ENCODE results near the gene GRPEL2.
"Not testable (repeated sequence)": the region's sequence is repeated elsewhere in the genome, so short reads cannot be mapped to it uniquely, and the experiment has no call there.

GRPEL2 gene

DNA sequence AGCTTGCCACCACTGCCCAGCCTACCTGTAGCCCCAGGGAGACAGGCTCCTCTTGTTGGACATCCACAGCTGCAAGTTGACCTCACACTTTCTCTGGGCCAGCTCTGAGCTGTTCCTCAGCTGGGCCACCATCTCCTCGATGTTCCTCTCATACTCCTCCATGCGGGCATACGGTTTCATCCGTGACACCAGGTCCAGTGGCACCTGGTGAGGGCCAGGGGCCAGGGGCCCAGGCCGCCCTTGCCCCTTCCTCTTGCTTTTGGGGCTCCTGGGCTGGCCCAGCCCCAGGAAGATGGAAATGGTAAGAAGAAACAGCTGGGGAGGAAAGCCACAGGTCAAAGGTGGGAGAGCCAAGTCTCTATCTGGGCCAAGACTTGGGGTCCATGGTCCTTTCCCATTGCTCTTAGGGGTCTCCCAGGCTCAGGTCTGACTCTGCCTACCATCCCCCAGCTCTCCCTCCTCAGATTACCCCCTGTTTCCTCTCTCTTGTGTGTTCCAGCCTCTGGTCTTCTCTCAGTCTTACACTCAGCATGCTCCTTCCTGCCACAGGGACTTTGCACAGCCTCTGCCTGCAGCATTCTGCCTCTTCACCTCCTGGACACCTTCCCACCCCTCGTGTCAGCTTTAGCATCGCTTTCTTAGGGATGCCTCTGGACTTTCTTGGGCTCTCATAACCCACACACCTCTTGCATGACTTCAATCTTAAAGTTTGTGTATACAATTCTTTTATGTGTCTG is 31.6 kb downstream of the GRPEL2 start:
- no peak for DNase-seq (ENCODE audit: low read depth)

DNA sequence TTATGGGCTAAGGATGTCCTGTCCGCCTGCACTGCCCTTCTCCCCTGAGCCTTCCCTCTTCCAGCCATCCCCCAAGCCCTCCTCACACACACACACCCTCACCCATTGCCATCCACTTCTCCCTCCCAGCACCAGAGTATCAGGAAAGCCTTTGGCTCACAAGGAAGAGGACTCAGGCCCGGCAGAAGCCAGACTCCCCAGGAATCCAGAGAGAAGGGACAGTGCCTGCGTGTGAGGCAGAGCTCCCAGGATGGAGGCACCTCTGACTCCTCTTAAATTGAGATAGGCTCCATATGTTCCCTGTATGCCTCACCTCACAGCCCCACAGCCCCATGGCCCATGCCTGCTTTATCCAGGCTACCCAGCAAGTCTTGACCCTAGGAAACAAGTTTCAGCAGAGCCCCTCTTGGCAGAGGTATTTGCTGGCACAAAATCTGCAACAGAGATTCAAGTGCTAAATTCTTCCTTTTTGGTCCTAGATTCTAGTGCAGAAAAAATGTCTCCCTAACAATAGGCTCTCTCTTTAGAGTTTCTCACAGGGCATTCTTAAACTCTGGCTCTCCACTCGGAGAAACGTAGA is 33.0 kb downstream of the GRPEL2 start:
- DNase-seq (ENCODE audit: low read depth): no peak

DNA sequence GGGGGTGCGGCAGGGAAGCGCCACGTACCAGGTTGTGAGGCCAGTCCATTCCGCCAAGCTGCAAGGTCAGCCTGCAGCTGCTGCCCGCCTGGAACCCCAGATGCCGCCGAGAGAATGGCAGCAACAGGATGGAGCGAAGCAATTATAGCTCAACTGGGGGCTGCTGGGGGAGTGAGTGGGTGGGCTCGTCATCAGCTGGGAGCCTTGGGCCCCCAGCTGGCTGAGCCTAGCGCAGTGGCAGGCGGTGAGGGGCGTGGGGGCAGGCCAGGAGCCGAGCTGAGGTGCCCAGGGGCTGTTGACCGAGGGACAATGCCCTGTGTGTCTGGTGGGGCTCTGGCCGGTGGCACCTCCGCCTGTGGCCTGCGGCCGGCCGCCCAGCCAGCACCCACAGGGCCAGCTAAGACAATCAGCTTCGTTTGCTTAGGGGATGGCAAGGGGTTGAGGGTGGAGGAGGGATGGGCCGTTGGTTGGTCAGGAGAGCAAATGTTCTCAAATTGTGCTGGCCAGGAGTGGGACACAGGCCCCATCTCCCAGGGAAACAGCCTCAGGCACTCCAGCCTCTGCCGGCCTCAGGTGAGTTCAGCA is 34.0 kb downstream of the GRPEL2 start, which contains the start of gene IL17B:
Gene IL17B (minus strand): TSS at position 116 of the 585 bp plus-strand sequence. CDS start 67 bp downstream, at position 49.
- DNase-seq (ENCODE audit: low read depth): no peak

DNA sequence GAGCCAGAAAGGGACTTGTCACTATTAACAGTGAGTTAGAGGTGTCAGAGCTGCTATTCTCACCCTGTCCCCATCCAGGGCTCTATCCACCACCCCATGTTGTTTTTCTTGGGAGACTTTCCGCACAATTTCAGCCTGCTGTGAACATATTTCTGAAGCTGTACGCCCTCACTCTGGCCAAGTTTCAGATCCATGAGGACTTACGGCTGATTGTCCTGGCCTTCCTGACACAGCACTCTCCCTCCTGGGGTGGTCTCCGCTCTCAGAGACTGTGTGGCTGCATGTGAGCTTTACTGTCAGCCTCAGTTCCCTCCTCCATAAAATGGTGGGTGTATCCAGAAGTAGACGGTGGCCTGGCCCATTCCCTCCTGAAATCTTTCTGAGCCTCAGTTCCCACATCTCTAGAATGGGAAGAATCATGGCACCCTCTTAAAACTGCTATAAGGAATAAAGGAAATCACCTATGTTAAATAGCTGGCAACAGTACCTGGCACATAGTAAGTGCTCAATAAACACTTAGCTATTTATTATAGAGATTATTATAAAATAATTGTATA is 34.6 kb downstream of the GRPEL2 start:
- DNase-seq (ENCODE audit: low read depth): no peak

DNA sequence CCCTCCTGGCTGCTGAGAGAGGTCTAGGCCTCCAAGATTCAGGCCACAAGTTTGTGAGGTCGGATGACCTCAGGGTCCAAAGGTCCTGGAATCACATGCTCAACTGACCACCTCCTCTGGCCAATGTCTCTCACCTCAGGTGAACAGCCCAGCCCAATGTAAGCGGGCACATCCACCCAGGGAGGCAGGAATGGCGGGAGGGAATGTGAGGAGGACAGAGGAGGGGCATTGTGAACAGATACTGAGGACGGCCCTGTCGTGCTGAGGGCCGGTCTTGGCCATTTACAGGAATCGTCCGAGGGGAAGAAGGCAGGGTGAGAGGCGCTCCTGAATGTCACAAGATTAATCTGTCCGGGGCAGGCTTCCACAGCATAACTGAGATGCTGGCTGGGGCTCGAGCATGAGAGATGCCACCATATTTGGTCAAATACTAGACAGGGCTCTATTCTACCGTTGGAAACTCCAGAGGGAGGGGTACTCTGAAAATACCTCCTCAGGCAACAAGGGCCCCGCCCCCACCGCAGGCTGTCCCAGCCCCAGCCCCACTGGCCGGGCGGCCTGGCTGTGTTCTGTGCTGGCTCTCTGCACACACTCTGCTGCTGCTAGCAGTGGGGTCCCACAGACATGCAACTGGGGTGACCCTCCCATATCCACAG is 35.3 kb downstream of the GRPEL2 start:
- DNase-seq (ENCODE audit: low read depth): no peak

DNA sequence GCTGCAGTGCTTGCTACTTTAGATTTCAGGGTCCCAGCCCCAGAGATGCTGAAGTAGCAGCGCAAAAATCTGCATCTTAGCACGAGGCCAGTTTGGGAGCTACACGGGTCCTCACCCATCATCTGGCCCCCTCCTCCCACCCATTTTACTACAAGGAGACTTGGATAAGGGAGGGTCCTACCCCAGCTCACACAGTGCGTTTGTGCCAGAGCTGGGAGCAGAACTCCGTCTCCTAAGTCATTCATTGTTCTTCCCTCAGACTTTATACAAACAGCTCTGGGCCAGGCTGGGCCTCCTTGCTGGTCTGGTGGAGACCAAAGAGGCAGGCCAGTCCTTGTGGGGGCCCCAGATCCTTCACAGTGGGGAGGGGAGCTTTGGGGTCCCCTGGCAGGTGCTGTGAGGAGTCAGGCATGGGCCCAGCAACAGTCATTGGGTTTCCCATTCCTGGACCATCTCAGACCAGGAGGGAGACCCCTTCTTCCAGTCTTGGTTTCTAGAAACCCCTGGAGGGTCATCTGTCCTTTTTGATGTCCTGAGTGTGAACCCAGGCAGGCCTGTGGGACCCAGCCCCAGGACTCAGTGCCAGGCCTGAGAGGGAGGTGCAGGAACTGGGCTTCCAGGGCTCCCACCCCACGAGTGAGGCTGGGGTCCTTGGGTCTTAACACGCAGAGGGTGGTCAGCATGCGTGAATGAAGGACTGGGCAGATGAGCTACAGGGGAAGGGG is 36.1 kb downstream of the GRPEL2 start:
- no peak for DNase-seq (ENCODE audit: low read depth)

DNA sequence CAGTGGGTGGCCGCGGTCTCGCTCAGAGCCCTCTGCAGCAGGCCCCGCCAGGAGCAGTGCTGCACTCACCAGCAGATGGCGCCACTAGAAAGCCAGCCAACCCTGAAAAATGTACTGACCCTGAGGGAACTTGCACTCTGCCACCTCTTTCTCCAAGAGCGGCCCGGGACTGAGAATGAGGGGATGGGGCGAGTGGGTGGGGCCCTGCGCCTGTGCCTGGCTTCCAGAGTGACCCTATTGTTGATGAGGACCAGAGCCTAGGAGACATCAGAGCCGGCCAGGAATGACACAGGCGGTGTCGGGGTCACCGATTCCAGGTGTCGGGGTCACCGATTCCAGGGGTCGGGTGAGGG is 36.7 kb downstream of the GRPEL2 start:
- DNase-seq (ENCODE audit: low read depth): peak; percentile 38

DNA sequence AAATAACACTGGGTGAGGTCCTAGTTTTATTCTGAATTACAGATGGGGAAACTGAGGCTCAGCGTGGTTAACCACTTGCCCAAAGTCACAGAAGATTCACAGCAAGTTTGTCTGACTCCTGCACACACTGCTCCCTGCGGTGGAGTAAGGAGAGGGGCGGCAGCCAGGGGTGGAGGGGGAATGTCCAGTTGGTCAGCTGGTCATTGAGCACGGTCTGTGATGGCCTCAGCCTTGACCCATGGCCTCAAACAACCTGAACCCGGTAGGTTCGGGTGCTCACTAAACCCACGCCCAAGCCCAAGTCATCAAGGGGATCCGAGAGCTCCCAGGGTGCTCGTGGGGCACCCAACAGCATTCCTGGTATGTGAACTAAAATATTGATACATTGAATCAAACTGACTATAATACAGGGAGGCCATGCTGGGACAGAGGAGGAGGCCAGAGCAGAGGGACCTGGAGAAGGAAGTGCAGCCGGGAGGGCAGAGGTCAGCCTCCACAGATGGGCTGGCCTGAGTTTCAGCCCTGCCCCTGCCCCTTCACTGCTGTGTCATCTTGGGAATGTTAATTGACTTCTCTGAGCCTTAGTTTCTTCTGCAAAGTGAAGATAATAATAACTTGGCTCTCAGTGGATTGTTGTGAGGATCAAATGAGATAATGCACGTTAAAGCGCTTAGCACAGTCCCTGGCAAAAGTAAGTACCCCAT is 37.4 kb downstream of the GRPEL2 start:
- no peak for DNase-seq (ENCODE audit: low read depth)

DNA sequence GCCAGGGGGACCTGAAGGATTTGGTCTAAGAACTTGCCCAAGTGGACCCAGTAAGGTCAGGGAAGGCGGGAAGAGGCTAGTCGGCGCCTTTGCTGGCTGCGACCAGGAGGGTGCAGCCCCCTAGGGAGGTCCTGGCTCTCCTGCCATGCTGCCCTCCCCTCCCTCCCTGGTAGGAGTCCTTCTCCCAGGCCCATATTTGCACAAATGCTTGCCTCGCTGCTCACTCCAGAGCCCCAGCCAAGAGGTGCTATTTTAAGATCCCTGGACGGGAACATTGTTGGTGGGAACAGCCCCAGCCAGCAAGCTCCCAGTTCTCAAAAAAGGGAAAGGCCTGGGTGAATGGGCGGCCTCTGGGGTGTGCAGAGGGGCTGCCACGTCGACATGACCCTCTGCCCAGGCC is 38.1 kb downstream of the GRPEL2 start:
- no peak for DNase-seq (ENCODE audit: low read depth)

DNA sequence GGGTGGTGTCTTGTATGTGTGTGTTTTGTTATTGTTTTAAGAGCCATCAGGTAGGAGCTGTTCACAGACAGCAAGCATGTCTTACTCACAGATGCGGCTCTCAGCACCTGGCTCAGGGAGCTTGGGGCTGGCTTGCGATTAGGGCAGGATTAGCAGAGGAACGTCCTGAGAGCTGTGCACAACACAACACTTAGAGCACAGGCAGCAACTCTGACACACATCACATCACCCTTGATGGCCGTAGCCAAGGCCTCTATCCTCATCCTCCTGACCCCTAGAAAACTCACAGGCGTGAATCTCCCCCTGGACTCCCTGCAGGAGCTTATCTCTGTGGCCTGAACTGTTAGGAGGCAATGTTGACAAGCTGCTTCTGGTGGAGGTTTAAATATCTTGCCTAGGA is 40.9 kb downstream of the GRPEL2 start:
- no peak for DNase-seq (ENCODE audit: low read depth)

DNA sequence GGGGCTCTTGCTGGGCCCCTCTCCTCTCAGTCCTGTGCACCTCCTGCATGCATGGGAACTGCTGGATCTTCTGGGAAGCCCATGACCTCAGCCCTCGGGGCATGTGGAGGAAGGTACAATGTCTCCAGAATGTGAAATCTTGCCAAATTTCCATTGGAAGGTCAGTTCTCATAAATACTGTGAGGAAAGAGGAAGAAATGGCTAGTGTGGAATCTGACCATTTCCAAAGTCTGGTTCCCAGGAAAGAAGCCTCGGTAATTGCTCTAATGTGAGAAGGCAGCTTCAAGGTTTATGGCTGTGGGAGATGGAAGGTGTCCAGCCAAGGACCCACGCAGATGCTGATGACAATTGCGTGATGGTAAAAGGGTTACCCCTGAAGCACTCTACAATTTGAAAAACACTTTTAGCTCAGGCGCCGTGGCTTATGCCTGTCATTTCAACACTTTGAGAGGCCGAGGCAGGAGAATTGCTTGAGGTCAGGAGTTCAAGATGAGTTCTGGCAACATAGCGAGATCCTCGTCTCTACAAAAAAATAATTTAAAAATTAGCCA is 41.9 kb downstream of the GRPEL2 start:
- no peak for DNase-seq (ENCODE audit: low read depth)

DNA sequence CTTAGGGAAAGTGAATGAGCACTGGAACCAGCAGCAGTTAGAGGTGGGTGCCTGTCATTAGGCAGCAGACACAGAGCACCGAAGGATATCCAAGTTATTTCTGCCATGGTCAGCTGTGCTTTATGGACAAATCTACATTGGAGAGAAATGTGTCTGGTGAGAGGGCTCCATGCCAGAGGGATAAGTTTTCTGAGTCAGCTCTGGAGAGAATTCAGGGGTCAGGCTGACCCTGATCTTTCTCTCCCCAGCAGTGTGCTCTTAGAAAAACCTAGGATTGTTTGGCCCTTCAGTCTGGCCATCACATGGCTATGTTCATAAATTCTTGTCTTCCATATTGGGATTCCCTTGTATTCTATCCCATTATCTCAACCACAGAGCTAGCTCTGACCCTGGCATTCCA is 42.7 kb downstream of the GRPEL2 start:
- DNase-seq (ENCODE audit: low read depth): no peak

DNA sequence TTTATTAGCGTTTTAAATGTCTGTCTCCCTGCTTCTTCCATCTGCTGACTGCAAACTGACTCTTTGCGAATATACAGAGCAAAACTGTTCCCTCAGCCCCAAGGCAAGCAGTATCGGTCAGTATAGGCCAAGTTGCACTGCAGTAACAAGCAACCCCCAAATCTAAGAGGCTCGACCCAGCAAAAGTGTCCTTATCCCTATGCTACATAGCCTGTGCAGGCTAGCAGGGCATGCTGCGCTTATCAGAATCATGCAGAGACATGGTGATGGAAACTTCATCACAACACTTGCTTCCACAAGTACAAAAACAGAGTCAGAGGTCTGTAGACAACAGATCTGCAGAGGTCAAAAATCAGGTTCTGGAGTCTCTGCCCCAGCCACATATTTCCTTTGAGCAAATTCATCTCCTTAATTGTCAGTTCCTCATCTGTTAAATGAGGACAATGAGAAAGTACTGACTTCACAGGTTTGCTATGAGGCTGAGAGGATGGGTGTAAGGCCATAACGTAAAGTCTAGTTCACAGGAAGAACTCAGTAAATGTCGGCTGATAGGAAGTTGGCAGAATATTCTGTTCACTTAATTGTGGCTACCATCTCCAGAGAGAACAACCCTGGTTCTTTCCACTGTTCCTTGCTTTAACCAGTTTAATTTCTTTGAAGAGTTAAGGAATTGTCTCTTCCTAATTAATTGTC is 43.3 kb downstream of the GRPEL2 start:
- DNase-seq (ENCODE audit: low read depth): no peak

DNA sequence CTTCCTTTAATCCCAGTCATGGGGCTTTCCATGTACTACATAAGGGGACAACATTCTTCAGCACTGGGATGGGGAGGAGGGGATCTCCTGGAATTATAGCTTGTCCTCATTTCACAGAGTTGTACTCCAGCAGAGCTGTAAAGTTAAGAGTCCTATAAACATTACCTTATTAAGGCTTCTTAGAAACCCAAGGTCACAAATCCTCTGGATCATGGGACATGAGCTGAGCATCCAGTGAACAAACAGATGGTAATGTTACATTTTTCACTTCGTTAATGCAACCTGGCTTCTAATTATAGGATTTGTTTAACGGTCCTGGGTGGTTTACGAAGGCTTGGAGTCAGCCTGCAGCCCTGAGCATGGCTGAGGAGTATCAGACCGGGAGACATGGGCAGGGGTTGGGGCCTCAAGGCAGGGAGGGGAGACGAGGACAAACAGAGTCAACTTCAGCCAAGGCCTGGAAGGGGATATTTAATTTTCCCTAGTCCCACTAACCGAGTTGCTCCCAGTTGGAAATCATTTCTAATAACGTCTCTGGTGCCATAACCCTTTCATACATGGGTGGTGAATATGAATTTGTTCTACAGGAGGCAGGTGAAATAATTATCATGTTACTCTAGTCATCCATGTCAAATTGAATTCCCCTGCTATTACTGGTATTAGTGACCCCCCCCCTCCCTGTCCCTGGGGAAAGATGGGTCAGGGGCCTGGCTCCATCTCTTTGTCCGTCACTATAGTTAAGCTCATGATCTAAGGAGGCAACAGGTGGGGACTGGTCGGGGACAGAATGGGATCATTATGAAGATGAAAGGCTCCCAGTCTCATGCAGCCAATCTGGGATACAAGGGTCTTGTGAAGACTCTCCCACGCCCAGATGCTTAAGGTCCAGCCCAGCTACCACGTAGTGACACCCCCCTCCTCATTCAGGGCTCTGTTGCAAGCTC is 44.5 kb downstream of the GRPEL2 start:
- no peak for DNase-seq (ENCODE audit: low read depth)

DNA sequence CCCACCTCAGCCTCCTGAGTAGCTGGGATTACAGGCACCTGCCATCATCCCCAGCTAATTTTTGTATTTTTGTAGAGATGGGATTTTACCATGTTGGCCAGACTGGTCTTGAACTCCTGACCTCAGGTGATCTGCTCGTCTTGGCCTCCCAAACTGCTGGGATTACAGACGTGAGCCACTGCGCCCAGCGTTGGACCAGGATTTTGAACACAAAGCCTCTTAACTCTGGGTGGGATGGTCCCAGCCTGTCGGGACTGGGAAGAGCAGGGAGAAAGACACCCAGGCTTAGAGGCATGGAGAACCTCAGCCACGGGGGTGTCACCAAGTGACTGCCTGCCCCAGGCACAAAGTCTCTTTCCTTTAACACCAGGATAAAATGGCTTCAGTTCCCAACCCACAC is 45.8 kb downstream of the GRPEL2 start:
- DNase-seq (ENCODE audit: low read depth): not testable (repeated sequence)

DNA sequence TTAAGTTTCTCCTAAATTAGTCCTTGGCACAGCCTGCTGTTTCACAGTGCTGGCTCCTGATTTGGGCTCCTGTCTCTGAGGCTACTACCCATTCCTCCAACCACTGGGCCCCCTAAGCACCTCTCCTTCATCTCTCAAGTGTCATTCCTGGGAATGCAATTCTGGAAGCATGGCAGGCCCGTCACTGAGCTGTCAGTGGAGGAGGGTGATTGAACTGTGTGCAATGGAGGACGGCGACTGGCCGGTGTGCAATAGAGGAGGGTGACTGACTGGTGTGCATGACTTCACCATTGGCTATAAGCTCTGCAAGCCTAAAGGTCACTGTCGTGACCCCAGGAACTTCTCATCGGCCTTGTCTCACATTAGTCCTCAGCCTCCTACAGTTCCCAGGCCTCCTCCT is 46.2 kb downstream of the GRPEL2 start:
- no peak for DNase-seq (ENCODE audit: low read depth)

DNA sequence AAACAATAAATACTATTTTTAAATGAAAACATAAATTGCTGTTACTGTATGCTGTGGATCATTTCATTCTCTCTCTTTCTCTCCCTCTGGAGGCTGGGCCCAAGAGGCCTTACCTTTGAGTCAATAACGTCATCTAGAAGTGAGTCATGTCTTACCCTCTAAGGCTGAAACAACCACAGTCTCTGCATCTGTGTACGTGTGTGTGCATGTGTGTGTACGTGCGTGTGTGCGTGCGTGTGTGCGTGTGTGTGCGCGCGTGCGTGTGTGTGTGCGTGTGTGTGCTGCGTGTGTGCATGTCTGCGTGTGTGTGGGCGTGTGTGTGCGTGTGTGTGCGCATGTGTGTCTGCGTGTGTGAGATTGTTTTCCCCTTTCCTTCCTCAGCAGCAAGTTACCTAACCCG is 47.4 kb downstream of the GRPEL2 start:
- DNase-seq (ENCODE audit: low read depth): no peak

DNA sequence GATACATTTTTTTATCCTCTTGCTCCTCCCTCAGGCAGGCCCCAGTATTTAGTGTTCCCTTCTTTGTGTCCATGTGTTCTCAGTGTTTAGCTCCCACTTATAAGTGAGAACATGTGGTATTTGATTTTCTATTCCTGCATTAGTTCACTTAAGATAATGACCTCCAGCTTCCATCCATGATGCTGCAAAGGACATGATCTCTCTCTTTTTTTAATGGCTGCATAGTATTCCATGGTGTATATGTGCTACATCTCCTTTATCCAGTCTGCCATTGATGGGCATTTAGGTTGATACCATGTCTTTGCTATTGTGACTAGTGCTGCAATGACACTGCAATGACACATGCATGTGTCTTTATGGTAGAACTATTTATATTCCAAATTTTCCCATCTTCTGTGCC is 49.7 kb downstream of the GRPEL2 start:
- DNase-seq (ENCODE audit: low read depth): not testable (repeated sequence)

DNA sequence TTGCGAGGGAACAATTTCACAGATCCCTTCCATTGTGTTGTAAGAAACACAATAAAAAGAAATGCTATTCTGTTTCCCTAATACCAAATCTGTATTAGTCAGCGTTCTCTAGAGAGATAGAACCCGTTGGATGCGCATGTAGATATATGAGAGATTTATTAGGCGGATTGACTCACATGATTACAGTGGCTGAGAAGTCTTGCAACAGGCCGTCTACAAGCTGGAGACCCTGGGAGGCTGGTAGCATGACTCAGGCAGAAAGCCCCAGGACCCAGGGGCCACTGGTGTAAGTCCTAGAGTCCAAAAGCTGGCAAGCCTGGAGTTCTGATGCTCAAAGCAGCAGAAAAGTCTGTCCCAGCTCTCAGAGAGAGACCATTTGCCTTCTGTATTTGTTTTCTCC is 52.2 kb downstream of the GRPEL2 start:
- no peak for DNase-seq (ENCODE audit: low read depth)
